Keratinocyte (primary cell): ENCODE data around the gene EGFLAM. TPM values are rescaled to one million over a fixed set of nuclear protein-coding genes. Genes with fewer than 3 reads are reported as not detected.

Experiments used
- DNase-seq: peaks from one replicate; pipeline ENCODE4 v3.0.0-alpha.2; 2011; ENCODE audit warnings: low read depth, missing footprints, low spot score
- FAIRE-seq: peaks from 2 replicates; lab custom pipeline; 2011; peaks lifted over from hg19 to GRCh38; lab: Jason Lieb, UNC
- H2AFZ ChIP-seq: 2 replicates; pipeline ENCODE4 v1.6.0; 2012; ENCODE audit warnings: low read length, control low read depth, inconsistent platforms; ENCODE audit not compliant: control insufficient read depth
- H3K27ac ChIP-seq: 2 replicates; pipeline ENCODE4 v1.5.1; 2011; ENCODE audit warnings: low read length; ENCODE audit not compliant: control insufficient read depth, insufficient read depth
- H3K27me3 ChIP-seq: 3 replicates; pipeline ENCODE4 v1.6.0; 2011; ENCODE audit warnings: low read length; ENCODE audit not compliant: control insufficient read depth, insufficient read depth; ENCODE audit errors: extremely low read depth
- H3K36me3 ChIP-seq, 2 experiments: 2 replicates in 1 of 2; 3 replicates in 1 of 2; pipeline ENCODE4 v1.5.1; 2011; ENCODE audit warnings: low read length in 2 of 2, mild to moderate bottlenecking in 1 of 2; ENCODE audit not compliant: control insufficient read depth in 2 of 2, insufficient read depth in 2 of 2; ENCODE audit errors: extremely low read depth in 1 of 2
- H3K4me1 ChIP-seq: 3 replicates; pipeline ENCODE4 v1.5.1; 2011; ENCODE audit warnings: low read length; ENCODE audit not compliant: control insufficient read depth, insufficient read depth; ENCODE audit errors: extremely low read depth
- H3K4me2 ChIP-seq: 3 replicates; pipeline ENCODE4 v1.6.0; 2011; ENCODE audit warnings: low read depth, low read length; ENCODE audit not compliant: control insufficient read depth, insufficient read depth; ENCODE audit errors: extremely low read depth
- H3K4me3 ChIP-seq, 3 experiments: fragments of 200-600 bp in 1 of 3; sonication (generic) in 1 of 3; 2 replicates in 2 of 3; 3 replicates in 1 of 3; pipeline ENCODE4 v1.5.1; 2011 to 2016; ENCODE audit warnings: low read length in 3 of 3, mild to moderate bottlenecking in 3 of 3, control low read depth in 2 of 3, inconsistent platforms in 1 of 3, low read depth in 1 of 3, mixed read lengths in 1 of 3, mixed run types in 1 of 3, moderate library complexity in 1 of 3; ENCODE audit not compliant: control insufficient read depth in 2 of 3, insufficient read depth in 2 of 3; ENCODE audit errors: extremely low read depth in 1 of 3
- H3K79me2 ChIP-seq: 2 replicates; pipeline ENCODE4 v1.6.0; 2012; ENCODE audit warnings: low read length; ENCODE audit not compliant: control insufficient read depth, insufficient read depth
- H3K9ac ChIP-seq: 3 replicates; pipeline ENCODE4 v1.6.0; 2011; ENCODE audit warnings: low read length; ENCODE audit not compliant: control insufficient read depth, insufficient read depth; ENCODE audit errors: extremely low read depth
- H3K9me1 ChIP-seq: 3 replicates; pipeline ENCODE4 v1.6.0; 2011; ENCODE audit warnings: low read length; ENCODE audit not compliant: control insufficient read depth, insufficient read depth; ENCODE audit errors: extremely low read depth
- H3K9me3 ChIP-seq: 2 replicates; pipeline ENCODE4 v1.5.1; 2012; ENCODE audit warnings: low read depth, low read length; ENCODE audit not compliant: control insufficient read depth
- H4K20me1 ChIP-seq: 3 replicates; pipeline ENCODE4 v1.6.0; 2011; ENCODE audit warnings: low read length; ENCODE audit not compliant: control insufficient read depth, insufficient read depth; ENCODE audit errors: extremely low read depth
- CTCF ChIP-seq, 3 experiments: IDR thresholded peaks in 1 of 3; conservative IDR thresholded peaks in 1 of 3; optimal IDR thresholded peaks in 1 of 3; 2 replicates in 2 of 3; 3 replicates in 1 of 3; pipeline versions ENCODE3 to v1.5.1; 2011; ENCODE audit warnings: low read length in 3 of 3, mild to moderate bottlenecking in 3 of 3, moderate library complexity in 2 of 3, control low read depth in 1 of 3, inconsistent platforms in 1 of 3; ENCODE audit not compliant: insufficient read depth in 2 of 3; ENCODE audit errors: extremely low read depth in 1 of 3
- EZH2 ChIP-seq: IDR thresholded peaks from one replicate; pipeline ENCODE4 v1.6.1; 2012; ENCODE audit warnings: inconsistent platforms, mild to moderate bottlenecking, low read length, moderate library complexity
- dilution Hi-C: fragments of 300-500 bp; cut with MboI; formaldehyde crosslinking; loops from one replicate; pipeline ENCODE4 v1.7.0; 2020; ENCODE audit warnings: low sequenced_read_pairs; ENCODE audit not compliant: extremely low pct_ligation_motif_present
- polyA plus RNA-seq, 5 experiments: library from polyadenylated mRNA; depleted of rRNA in 3 of 5; stranded (reverse) in 3 of 5; stranded (forward) in 1 of 5; unstranded in 1 of 5; fragments of >200 nt; gene quantifications; 1 replicate in 1 of 5; 2 replicates in 3 of 5; 3 replicates in 1 of 5; pipeline versions ENCODE4 v1.2.1 to v1.2.3, GENCODE V29; 2011 to 2012; ENCODE audit warnings: missing spikeins in 2 of 5, low read depth in 1 of 5, low replicate concordance in 1 of 5

Gene EGFLAM
- polyA plus RNA-seq, 1 donor (not counting 4 experiments of a cell fraction or from before 2014, with no cell fraction given): not detected

GRCh38 chr5:38210676-38211353 is 47.5 kb upstream of the EGFLAM start:
- no peak overlapping the region for H3K27ac ChIP-seq
- no peak for TF ChIP-seq EZH2
- TF ChIP-seq CTCF (optimal IDR thresholded peaks at IDR 0.05 in 1 of 3, IDR thresholded peaks at IDR 0.05 in 1 of 3, conservative IDR thresholded peaks at IDR 0.05 in 1 of 3; ENCODE audit: extremely low read depth in 1 of 3, insufficient read depth in 2 of 3, low read length in 3 of 3): no peak
- H3K27me3 ChIP-seq: peaks cover 3% of the 10 kb centered on the region
- FAIRE-seq (no peak), DNase-seq (no peak)
- H3K79me2 ChIP-seq: no peaks in the 10 kb centered on the region
- H3K9me1 ChIP-seq: no peaks in the 10 kb centered on the region
- H3K4me1 ChIP-seq: peaks cover 6% of the 10 kb centered on the region
- dilution Hi-C loops: no loop called here
- no peak overlapping the region for H2AFZ ChIP-seq
- H4K20me1 ChIP-seq: no peaks in the 10 kb centered on the region
- H3K4me3 ChIP-seq: no peak overlapping the region
- H3K9me3 ChIP-seq: no peaks in the 10 kb centered on the region
- no peak overlapping the region for H3K4me2 ChIP-seq
- H3K9ac ChIP-seq: no peak overlapping the region
- H3K36me3 ChIP-seq: no peaks in the 10 kb centered on the region

GRCh38 chr5:38211354-38211710 is 47.0 kb upstream of the EGFLAM start:
- Histone ChIP-seq H3K4me1 (peaks cover 6% of the 10 kb centered on the region), H3K4me3 (no peak overlapping the region), H3K27ac (no peak overlapping the region), H4K20me1 (no peaks in the 10 kb centered on the region), H3K9me1 (no peaks in the 10 kb centered on the region), H3K4me2 (no peak overlapping the region), H3K79me2 (no peaks in the 10 kb centered on the region), H3K27me3 (peaks cover 3% of the 10 kb centered on the region), H3K36me3 (no peaks in the 10 kb centered on the region), H3K9ac (no peak overlapping the region), H3K9me3 (no peaks in the 10 kb centered on the region), H2AFZ (no peak overlapping the region)
- no peak for TF ChIP-seq CTCF (optimal IDR thresholded peaks at IDR 0.05 in 1 of 3, IDR thresholded peaks at IDR 0.05 in 1 of 3, conservative IDR thresholded peaks at IDR 0.05 in 1 of 3; ENCODE audit: extremely low read depth in 1 of 3, insufficient read depth in 2 of 3, low read length in 3 of 3)
- no peak for TF ChIP-seq EZH2
- dilution Hi-C loops: no loop called here
- FAIRE-seq (no peak), DNase-seq (no peak)
